Measurements from ENCODE around the gene PCDH15.
A peak's percentile ranks its signal among the peaks of the same experiment; 100 is the strongest.
"Not testable (repeated sequence)": the region's sequence is repeated elsewhere in the genome, so short reads cannot be mapped to it uniquely, and the experiment has no call there.

The PCDH15 gene

DNA sequence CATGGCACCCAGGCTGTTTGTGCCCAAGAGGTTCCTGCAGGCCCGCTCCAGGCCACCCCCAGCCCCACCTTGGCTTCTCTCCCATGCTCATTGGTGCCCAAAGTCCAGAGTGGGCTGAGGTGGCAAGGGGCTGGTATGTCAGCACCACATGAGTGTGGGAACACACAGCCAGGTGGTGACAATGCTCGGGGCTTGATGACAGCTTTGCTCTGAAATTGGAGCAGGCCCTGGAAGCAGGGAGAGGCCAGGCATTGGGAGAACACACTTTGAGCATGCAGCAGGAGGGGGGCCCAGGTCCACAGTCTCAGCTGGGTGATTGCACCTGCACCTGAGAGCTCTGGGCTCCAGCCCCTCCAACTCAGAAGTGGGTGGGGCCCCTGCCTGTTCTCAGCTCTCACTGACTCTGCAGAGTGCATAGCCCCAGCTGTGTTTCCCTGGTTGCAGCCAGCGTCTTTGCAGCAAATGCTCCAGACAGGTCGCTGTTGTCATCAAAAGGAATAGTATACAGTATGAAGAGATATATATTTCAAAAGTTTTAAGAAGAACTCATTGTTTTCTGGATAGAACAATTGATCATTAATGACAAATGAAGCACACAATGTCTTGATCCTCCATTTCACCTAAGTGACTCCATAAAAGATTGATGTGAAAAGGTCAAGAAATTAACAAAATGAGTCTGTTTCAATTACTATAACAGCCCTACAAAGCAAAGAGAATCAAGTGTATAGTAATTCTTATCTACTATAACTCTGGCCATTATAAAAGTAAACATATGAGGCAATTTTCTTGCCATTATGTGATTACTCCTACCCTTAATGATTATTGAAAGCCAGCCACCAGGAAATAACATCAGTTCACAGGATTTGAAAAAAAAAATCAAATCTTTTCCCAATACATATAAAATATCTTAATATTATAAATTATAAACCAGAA is 848.1 kb downstream of the PCDH15 start:
- no peak for DNase-seq

DNA sequence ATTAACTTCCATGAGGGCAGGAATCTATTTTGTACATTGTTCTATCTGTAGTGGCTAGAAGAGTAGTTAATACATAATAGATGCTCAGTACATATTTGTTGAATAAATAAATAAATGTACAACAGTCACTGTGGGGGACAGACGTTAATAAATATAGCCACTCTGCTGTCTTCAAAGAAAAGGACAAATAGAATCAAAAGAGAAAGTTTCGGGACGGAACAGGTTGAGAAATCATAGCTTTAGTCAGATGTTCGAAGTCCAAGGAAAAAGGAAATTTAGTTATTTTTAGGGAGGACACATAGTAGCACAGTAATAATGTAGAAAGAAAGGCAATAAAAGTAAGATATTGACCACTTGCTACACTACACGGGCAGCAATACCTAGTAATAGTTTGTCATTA is 861.4 kb downstream of the PCDH15 start:
- DNase-seq = no peak

DNA sequence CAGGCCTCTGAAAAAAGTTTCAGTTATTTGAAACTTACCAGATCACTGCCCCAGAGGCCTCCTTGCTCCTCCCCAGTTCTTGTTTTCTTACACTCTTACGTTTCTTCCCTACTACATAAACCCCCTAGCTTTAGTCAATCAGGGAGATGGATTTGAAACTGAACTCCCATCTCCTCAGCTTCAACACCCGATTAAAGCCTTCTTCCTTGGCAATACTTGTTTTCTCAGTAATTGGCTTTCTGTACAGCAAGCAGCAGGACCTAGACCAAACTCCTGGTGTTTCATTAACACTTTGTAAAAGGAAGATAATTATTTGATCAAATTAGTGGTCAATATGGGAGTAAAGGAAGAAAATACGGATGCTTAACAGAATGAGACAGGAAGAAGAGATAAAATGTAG is 870.4 kb downstream of the PCDH15 start:
- DNase-seq = no peak

DNA sequence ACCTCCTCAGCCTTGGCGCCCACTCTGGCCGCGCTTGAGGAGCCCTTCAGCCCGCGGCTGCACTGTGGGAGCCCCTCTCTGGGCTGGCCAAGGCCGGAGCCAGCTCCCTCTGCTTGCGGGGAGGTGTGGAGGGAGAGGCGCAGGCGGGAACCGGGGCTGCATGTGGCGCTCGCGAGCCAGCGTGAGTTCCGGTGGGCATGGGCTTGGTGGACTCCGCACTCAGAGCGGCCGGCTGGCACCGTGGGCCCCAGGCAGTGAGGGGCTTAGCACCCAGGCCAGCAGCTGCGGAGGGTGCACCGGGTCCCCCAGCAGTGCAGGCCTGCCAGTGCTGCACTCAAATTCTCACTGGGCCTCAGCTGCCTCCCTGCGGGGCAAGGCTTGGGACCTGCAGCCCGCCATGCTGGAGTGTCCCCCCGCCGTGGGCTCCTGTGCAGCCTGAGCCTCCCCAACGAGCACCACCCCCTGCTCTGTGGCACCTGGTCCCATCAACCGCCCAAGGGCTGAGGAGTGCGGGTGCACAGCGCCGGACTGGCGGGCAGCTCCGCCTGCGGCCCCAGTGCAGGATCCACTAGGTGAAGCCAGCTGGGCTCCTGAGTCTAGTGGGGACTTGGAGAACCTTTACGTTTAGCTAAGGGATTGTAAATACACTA is 876.9 kb downstream of the PCDH15 start:
- not testable (repeated sequence) for DNase-seq

DNA sequence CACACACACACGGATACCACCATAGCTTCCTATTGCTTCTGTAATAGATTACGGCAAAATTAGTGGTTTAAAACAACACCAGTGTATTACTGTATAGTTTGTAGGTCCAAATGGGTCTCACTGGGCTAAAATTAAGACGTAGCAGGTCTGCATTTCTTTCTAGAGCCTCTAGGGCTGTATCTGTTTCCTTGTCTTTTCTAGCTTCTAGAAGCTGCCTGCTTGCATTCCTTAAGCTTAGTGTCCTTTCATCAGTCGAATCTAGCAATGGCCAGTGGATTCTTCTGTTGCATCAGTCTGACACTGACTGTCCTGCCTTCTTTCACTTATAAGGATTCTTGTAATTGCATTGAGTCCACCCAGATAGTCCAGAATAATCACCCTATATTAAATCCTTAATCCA is 882.3 kb downstream of the PCDH15 start:
- DNase-seq = no peak

DNA sequence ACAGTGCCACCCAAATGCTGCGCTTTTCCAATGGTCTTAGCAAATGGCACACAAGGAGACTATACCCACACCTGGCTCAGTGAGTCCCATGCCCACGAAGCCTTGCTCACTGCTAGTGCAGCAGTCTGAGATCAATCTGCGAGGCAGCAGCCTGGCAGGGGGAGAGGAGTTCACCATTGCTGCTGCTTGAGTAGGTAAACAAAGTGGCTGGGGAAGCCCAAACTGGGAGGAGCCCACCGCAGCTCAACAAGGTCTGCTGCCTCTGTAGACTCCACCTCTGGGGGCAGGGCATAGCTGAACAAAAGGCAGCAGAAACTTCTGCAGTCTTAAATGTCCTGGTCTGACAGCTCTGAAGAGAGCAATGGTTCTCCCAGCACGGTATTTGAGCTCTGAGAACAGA is 891.2 kb downstream of the PCDH15 start:
- no peak for DNase-seq

DNA sequence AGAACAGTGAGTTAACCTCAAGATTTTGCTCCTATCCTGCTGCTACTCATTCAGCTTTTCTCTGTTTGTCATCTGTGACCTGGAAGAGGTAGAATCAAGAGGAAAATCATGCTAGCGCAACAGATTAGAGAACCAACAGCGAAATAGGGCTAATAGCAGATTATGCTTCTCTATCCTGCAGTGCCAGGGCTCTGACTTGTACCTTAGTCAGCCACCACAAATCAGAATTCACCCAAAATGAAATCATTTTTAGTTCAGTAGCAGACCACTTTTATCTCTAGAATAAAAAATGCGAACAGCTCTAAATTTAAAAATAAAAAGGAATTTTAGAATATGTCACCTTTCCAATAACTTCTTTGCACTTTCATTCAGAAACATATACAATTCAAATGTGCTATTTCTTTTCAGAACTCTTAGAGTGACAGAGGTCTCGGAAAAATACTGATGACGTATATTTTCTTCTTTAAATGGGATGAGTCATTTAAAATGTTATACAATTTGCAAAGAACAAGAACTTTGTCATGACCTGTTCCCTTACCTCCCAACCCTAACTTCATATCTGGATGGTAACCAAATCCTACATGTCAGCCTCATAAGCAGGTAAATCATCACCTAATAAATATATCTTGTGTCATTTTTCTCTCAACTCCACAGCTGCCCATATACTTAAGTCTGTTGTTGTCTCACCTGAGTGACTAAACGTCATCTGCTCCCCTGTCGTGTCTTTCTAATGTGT is 896.4 kb downstream of the PCDH15 start:
- no peak for DNase-seq

DNA sequence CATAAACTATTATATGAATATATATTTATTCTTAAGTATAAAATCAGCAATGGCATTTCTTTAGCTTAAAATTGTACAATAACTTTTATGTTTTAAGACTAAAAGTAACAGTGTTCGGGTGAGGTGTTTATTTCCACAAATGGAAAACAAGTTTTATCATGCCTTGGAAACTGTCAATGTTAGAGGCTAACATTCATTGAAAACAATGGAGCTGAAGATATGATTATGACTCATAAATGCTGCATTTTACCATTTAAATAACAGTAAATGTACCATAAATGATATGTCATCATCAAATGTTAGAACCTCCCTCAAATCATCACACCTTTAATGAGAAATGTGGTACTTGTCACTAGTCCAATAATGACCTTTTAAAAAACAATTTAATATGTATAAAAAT is 897.3 kb downstream of the PCDH15 start:
- DNase-seq = no peak

DNA sequence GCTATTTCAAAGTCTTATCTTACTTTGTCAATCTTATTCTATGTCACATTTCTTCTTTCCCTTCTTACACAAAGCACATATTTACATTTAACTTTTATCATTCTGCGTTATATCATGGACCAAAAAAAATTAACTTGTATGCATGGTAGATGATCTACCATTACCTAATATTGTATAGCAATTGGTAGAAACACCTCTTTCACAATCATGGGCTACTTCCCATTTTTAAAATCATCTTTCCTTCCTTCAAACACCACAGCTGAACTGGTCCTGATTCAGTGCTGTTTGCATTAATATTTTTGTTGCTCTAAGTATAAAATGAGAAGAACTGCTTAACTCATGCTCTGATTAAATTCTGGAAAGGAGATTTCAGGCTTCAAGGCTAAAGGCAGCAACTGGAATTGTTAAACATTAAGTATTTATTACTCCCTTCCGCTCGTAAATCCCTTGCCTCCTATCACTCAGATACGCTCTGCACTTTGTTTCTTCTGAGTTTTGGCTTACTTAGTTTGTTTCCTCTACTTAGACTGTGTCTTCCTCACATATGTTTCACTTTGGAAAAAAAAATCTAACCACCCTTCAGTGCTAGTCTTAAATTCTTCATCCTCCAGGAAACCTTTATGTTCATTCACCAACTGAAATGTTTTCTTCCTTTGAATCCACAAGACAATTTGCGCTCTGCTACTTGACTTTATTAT is 901.4 kb downstream of the PCDH15 start:
- no peak for DNase-seq

DNA sequence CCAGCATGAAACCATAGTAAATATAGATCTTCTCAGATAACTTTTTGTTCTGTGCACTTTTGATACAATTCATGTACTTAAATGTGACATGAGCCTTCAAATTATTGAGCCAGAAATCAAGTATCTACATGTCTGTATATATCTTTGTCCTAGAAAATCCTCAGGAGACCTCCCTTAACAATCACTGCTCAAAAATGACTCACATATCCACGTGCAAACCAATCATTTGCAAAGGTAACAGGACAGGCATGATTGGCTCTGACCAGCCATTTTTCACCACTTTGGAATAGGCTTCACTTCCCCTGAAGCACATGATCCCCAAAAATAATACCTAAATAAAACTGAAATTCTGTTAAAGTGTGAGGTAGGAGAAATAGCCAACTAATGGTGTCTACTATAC is 902.5 kb downstream of the PCDH15 start:
- DNase-seq = no peak

DNA sequence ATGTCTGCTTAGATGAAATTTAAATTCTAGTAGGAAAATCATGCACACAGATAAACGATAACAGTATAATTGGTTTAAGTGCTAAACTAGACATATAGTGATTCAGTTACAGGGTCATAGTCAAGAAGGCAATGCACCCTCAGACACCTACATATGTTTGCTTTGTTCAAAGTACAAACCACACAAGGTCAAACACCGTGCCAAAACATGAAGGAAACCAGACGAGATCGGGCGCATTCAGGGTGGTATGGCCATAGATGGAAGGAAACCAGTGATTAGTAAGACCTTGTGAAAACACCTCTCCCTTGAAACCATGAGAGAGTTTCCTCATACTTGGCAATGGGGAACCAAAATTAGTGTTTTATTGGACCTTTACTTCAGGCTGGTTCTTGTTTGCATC is 906.9 kb downstream of the PCDH15 start:
- no peak for DNase-seq

DNA sequence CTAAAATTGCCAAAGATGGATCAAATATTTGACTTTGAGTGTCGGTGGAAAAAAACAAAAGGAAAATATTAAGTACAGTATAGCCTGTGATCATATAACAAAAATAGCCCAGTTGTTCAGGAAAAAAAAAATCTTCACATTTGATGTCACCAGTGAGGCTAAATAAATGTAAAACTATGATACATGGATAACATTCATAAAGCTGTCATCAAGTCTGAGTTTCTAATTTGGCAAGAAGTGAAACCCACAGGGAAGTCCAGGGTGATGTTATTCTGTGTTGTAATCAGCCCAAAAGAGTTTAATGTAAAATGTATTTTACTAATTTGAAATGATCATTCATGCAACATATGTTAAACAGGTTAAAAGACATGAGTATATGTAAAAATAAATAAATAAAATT is 908.0 kb downstream of the PCDH15 start:
- DNase-seq = no peak

DNA sequence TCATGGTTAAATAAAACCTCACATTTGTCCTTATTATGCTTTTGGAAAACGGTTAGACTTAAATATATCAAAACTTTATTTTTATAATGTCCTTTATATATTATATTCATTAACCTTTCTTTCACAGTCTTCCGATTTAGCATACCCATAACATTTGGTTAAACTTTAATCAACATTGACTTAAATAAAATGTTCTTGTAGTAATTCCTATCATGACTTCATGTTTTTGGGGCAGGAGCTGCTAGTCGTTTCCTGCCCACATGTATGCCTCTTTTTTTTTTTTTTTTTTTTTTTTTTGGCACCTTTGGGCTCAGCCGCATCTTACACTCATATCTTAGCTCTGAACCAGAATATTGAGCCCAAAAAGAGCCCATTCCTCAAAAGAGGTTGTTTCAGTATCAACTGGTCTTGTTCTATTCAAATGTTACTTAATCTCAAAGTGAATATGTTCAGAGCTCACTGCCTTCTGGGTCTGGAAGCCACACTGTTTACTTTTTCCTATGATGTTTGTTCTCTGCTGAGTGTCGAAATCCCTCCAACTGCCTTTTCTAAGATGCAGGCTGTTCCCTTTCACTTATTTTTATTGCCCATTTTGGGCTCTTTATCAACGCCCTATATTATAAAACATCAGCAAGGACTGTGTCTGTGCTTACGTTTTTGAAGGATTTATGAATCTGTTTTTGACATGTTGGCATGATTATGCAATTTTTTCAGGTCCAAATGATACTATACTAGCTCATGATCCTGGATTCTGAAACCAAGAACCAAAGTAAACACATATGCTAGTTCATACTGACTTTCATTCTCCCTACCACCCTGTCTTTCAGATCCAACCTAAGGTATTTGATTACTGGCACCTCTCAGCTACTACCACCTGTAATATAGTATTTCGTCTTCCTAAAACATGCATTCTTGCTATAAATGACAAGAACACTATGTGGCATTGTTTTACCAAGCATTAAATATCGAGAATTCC is 914.4 kb downstream of the PCDH15 start:
- peak; percentile 19 for DNase-seq

DNA sequence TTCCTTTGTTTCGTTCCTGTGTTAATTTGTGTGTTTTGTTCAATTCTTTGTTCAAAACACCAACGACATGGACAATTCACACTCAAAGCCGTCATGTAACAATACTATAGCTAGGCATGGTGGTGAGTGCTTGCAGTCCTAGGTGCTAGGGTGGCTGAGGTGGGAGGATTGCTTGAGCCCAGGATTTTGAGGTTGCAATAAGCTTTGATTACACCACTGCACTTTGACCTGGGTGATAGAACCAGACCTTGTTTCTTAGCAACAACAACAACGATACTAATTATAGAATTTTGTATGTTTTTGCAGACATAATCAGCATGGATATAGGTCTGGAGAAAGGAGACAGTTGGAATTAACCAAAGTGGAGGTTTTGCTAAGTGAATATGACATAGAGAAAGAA is 936.2 kb downstream of the PCDH15 start:
- DNase-seq = no peak

DNA sequence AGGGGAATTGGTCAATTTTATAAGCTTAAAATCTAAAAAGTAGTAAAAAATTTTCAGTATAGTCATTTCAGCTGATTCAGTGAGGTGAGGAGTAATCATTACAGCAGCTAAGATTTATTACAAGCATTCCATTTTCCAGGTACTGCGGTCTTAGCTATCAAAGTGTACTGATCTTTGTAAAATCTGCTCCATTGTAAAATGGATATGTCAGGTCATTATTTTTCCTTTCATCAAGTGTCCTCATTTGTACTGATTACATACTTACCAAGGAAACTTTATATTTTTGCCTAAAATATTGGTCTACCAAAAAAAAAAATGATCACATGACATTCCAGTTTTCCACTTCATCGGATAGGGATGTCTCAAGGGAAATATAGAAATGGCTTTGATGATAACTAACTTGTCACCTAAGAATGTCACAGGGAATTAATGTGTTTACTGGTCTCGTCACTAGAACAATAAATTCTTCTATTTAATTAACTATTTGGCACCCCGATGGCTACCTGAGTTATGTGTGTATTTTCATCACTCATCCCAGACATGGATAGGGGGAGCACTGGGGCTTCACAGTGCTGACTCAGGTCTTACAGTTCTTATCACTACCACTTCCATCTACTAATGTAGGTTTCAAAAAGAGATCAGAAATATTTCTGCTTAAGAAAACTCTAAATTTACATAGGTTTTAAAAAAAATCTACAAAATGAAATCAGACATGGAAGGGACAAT is 948.4 kb downstream of the PCDH15 start:
- no peak for DNase-seq

DNA sequence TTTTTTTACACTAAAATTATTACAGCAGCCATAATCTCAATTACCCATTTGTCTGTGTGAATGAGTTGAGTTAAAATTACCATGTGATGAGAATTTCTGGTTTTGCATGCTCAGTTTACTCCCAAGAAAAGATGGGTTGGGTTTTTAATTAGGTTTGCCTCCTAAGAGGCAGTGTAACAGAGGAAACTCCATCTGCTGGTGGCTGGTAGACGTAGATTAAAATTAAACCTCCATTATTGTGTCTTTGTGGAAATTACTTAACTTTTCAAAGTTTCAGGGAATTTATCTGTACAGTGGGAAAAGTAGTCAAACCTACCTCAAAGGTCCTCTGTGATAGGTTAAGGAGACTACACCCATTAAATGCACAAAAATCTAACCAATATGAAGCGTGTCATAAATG is 954.2 kb downstream of the PCDH15 start:
- no peak for DNase-seq

DNA sequence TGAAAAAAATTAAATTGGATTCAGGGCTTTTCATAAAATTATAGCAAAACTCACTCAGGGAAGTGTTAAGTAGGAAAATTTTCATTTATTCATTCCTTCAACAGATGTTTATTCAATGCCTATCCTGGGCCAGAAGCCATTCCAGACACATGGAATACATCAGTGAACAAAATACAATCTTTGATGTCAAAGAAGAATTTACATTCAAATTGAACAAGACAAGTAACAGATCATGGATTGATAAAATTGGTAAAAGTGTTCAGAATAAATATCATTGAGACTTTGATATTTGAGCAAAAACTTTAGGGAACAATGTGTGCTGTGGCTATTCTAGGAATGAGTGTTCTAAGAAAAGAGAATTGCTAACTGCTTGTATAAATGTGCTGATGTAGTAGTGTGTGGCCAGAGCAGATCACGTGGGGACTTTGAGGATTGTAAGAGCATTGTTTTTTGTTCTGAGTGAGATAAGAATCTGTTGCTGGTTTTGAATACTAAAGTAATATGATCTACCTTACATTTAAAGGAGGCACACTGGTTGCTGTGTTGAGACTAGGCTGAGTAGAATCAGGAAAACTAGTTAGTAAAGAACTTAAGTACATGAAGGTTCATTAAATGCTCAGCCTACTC is 957.2 kb downstream of the PCDH15 start:
- peak; percentile 14 for DNase-seq

DNA sequence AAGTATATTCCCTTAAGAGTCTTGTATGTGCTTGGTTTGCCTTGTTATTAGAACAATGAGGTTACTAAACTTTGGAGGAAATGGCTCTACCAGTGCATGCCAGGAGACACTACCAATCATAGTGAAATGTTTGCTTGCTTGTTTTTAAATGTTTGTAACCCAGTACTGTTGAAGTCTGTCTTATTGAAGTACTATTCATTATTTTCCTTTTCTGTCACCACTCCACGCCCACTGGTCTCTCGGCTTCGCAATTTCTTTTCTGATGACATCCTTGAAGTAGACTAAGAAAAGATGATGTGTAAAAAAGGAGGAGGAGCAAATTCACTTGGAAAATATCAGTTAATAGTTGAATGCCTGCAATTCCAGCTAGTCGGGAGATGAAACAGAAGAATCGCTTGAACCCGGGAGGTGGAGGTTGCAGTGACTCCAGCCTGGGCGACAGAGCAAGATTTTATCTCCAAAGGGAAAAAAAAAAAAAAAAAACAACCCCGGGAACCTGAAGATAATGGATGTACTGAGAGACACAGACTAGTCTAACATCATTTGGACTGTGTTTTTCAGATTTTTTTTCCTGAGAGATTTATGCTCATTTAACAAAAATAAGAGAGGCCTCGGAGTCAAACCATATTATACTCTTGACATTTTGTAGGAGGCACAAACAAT is 959.4 kb downstream of the PCDH15 start:
- no peak for DNase-seq

DNA sequence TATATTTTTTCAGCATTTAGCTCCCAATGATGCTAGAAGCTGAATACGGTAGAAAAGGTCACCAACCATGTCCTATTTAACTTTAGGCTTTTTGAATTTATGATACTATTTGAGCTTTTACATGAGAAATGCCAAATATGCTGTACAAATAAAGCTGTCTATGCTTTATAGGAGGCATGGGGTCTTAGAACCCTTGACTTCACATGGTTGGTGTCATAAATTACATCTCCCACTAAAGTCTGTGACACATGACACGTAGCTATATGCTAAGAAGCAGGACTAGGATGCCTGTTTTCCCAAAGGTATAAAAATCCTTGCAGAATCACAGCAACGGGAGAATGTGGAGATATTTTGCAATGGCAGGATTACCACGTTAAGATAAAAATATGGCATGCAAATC is 960.4 kb downstream of the PCDH15 start:
- no peak for DNase-seq

DNA sequence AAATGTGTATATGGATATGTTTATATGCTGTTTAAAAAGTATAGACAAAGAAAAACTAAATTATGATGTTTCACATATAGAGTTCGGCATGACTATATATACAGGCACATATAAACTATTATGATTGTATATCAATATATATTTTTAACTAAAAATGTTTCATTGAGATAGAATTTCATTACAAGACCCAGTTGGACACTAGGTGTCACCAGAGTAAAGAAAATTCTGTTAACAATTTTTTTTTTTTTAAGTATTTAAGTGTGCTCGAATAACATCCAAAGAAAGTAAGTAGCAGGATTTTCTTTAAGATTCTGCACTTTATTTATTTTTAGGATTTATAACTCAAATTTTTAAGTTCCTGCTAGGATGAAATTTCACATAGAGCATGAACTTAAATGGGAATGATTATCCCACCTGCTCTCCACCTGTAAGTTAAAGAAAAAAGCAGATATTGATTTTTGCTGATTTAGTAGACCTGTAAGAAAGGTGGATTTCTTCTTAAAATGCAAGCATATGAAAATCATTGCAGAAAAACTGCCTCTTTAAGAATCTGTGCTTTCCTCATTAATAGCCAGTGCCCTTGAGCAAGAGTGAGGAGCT is 961.5 kb downstream of the PCDH15 start:
- DNase-seq = peak; percentile 16
